HG03175 (cell line): Measurements from ENCODE around the gene AHI1.
"Not testable (repeated sequence)": the region's sequence is repeated elsewhere in the genome, so short reads cannot be mapped to it uniquely, and the experiment has no call there.

ENCODE experiments used
- ATAC-seq: cut with Tn5 transposase; IDR thresholded peaks from one replicate; pipeline ENCODE4 v1.9.1; 2021; ENCODE audit warnings: mild to moderate bottlenecking, moderate library complexity; ENCODE audit not compliant: unreplicated experiment

The AHI1 gene

GRCh38 chr6:135397172-135397952 lies 100.2 kb downstream of the AHI1 start:
- ATAC-seq: no peak

GRCh38 chr6:135395136-135395535 lies 102.4 kb downstream of the AHI1 start:
- no peak for ATAC-seq

GRCh38 chr6:135393289-135393688 lies 104.3 kb downstream of the AHI1 start:
- no peak for ATAC-seq

DNA sequence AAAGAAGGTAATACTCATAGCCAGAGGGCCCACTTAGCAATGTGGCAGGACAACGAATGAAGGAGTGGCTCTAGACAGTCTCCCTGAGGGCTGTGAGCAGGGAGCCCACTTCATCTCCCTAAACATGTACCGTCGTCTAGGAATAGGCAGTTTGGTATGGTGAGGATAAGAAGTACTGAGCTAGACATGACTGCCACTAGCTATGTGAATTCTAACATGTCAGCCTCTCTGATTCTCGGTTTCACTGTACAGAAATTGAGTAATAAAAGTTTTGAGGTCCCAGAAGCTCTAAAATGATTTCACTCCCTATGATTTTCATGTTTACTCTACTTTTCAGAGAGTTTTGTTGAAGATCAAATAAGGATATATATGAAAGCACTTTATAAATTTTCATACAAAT lies 107.1 kb downstream of the AHI1 start:
- ATAC-seq: no peak

- ATAC-seq: no peak
Measured at GRCh38 chr6:135385299-135385698, 112.2 kb downstream of the AHI1 start.

DNA sequence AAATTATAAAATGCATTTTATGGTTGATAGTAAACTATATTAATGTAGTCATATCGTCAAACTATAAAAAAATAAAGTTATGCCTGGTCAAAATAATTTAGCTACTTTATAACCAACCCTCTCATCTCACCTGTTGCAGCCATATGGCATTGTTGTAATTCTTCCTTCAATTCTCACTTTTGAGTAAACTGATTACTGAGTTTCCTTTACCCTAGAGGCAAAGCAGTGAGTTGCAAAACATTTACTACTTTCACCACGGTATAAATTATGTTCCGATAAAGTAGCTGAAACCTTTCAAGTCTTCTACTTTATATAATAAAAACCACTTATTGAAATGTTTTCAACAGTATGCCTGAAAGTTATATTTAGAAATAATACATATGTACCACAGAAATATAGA lies 113.8 kb downstream of the AHI1 start:
- no peak for ATAC-seq

DNA sequence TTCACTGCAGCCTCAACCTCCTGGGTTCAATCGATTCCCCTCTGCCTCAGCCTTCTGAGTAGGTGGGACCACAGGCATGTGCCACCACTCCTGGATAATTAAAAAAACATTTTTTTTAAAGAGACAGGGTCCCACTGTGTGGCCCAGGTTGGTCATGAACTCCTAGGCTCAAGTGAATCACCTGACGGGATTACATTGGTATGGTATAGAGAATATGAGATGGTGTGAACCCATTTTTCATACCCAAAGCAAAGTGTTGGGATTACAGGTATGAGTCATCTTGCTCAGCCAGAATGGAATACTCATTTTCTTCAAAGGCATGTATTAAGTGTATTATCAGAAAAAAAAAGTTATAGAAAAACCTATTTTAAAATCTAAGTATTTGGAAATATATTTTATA lies 114.2 kb downstream of the AHI1 start:
- ATAC-seq: no peak

GRCh38 chr6:135382182-135382628 lies 115.3 kb downstream of the AHI1 start:
- peak; percentile 86 for ATAC-seq

GRCh38 chr6:135380793-135381192 lies 116.7 kb downstream of the AHI1 start:
- ATAC-seq: no peak

GRCh38 chr6:135379647-135380046 lies 117.9 kb downstream of the AHI1 start:
- ATAC-seq: no peak

DNA sequence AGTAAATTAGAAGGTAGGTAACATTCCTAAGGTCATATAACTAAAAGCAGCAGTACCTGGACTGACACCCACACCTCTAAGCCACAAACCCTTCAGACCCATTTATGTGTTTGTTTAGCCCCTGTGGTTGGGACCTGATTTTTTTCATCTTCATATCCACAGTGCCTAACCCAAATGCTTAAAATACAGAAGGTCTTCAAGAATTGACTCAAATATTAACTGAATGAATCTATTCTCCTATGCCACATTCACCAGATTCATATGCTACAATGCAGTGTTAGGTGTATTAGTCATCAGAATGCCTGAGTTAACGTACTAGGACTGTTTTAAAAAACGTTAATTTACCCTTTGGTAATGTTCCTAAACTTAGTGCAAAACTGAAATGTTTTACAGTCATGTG lies 124.8 kb downstream of the AHI1 start:
- peak; percentile 64 for ATAC-seq

DNA sequence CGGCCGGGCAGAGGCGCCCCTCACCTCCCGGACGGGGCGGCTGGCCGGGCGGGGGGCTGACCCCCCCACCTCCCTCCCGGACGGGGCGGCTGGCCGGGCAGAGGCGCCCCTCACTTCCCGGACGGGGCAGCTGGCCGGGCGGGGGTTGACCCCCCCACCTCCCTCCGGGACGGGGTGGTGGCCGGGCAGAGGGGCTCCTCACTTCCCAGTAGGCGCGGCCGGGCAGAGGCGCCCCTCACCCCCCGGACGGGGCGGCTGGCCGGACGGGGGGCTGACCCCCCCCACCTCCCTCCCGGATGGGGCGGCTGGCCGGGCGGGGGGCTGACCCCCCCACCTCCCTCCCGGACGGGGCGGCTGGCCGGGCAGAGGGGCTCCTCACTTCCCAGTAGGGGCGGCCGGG lies 133.9 kb downstream of the AHI1 start:
- ATAC-seq: not testable (repeated sequence)

- ATAC-seq: no peak
Measured at GRCh38 chr6:135362124-135362523, 135.4 kb downstream of the AHI1 start.

DNA sequence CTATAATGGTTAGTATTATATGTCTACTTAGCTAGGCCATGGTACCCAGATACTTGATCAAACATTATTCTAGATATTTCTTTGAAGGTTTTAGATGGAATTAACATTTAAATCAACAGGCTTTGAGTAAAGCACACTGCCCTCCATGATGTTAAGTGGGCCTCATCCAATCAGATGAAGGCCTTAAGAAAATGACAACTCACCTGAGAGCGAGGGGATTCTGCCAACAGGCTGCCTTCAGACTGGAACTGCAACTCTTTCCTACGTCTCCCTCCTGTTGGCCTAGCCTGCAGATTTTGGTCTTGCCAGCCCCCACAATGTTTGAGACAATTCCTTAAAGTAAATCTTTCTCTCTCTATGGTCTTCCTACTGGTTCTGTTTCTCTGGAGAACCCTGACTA lies 137.3 kb downstream of the AHI1 start:
- ATAC-seq: no peak

GRCh38 chr6:135358985-135359384 lies 138.6 kb downstream of the AHI1 start:
- ATAC-seq: no peak

DNA sequence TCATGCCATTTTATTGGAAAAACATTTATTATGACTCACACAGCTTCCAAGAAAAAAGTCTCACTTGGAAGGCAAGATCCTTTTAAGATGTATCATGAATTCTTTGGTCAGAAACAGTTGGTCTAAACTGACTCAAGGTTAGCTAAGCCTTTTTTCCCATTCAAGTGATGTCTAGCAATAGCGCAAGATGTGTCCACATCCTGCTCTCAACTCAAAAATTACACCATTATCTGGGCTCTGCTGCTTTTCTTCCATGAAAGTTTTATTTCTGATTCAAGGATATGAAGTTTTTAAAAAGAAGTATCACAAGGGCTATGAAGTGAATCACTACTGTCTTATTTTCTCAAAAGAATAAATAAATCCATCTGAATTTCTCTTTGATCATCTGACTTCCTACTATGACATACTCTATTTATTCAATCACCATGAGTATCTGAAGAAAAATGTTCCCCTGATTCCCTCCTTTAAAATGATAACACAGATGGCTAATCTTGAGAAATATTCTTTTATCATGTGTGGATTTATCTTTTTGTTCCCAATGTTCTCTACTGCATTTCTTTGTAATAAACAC lies 139.2 kb downstream of the AHI1 start:
- no peak for ATAC-seq

DNA sequence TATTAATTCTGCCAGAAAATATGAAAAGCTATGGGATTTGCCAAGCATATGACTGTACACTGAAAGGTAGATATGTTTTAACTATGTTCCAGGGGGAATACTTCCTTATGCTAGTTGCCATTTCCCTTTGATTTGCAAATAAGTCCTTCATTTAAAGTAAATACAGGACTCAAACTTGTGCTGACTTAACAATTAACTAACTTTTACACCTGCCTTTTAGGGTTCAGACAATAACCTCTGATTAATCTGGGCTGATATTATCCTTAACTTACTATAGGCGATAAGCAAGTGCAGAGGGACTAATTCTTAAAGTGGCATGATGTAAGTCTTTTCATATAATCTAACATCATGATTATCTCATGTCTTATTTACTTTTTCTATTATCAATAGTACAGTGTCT lies 143.1 kb downstream of the AHI1 start:
- ATAC-seq: no peak

GRCh38 chr6:135353113-135353512 lies 144.4 kb downstream of the AHI1 start:
- ATAC-seq: no peak

GRCh38 chr6:135351635-135352034 lies 145.9 kb downstream of the AHI1 start:
- no peak for ATAC-seq

GRCh38 chr6:135347887-135348286 lies 149.7 kb downstream of the AHI1 start:
- ATAC-seq: no peak

DNA sequence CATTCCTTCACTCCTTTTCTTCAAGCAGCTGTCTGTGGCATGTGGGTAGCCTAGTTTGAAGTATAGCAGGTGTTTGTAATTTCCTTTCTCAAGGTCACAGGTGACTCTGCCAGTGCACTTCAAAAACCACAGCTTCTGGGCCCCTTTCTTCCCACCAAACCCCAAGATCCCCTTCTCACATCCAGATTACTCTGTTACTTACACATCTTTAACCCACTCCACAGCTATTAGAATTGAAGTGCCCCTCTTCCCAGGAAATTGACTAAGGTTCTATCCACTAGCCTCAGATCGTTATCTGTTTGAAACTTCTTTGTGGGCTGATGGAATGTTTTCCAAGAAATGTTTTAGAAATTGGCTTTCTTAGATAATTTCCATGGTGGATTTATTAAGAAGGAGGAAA lies 150.8 kb downstream of the AHI1 start:
- no peak for ATAC-seq

GRCh38 chr6:135344526-135344925 lies 153.0 kb downstream of the AHI1 start:
- ATAC-seq: no peak

- not testable (repeated sequence) for ATAC-seq
Measured at GRCh38 chr6:135339920-135340319, 157.6 kb downstream of the AHI1 start.
